ENCODE results near the gene TBC1D24.
"Not testable (repeated sequence)": the region's sequence is repeated elsewhere in the genome, so short reads cannot be mapped to it uniquely, and the experiment has no call there.

The TBC1D24 gene

GRCh38 chr16:2435236-2435635 lies 39.7 kb upstream of the TBC1D24 start:
- H3K36me3 ChIP-seq (ENCODE audit: control insufficient read depth, insufficient read depth, low read length, severe bottlenecking), result peaks cover 16% of the 10 kb centered on the region
- not testable (repeated sequence) for H3K9me3 ChIP-seq (ENCODE audit: control insufficient read depth, low read length); H3K4me1 ChIP-seq (ENCODE audit: control insufficient read depth, insufficient read depth, low read length); H3K27me3 ChIP-seq (replicated peaks; ENCODE audit: control insufficient read depth, insufficient read depth, low read length); H3K9ac ChIP-seq (ENCODE audit: low read length); H3K4me3 ChIP-seq (ENCODE audit: low read length); DNase-seq (ENCODE audit: low read depth)

- H3K27me3 ChIP-seq (replicated peaks; ENCODE audit: control insufficient read depth, insufficient read depth, low read length), result no peaks in the 10 kb centered on the region
- no peaks in the 10 kb centered on the region for H3K4me1 ChIP-seq (ENCODE audit: control insufficient read depth, insufficient read depth, low read length)
- H3K4me3 ChIP-seq (ENCODE audit: low read length), result no peak overlapping the region
- no peak for DNase-seq (ENCODE audit: low read depth)
- no peak overlapping the region for H3K9ac ChIP-seq (ENCODE audit: low read length)
- peaks cover 16% of the 10 kb centered on the region for H3K36me3 ChIP-seq (ENCODE audit: control insufficient read depth, insufficient read depth, low read length, severe bottlenecking)
- H3K9me3 ChIP-seq (ENCODE audit: control insufficient read depth, low read length), result no peaks in the 10 kb centered on the region
Measured at GRCh38 chr16:2436110-2436509, 38.8 kb upstream of the TBC1D24 start.

- no peak for DNase-seq (ENCODE audit: low read depth)
- Histone ChIP-seq H3K36me3 (ENCODE audit: control insufficient read depth, insufficient read depth, low read length, severe bottlenecking) (peaks cover 13% of the 10 kb centered on the region), H3K4me1 (ENCODE audit: control insufficient read depth, insufficient read depth, low read length) (no peaks in the 10 kb centered on the region), H3K9me3 (ENCODE audit: control insufficient read depth, low read length) (no peaks in the 10 kb centered on the region), H3K9ac (ENCODE audit: low read length) (no peak overlapping the region), H3K4me3 (ENCODE audit: low read length) (no peak overlapping the region), H3K27me3 (replicated peaks; ENCODE audit: control insufficient read depth, insufficient read depth, low read length) (no peaks in the 10 kb centered on the region)
Measured at GRCh38 chr16:2437032-2437790, 37.7 kb upstream of the TBC1D24 start.

GRCh38 chr16:2438121-2438520 lies 36.8 kb upstream of the TBC1D24 start:
- H3K36me3 ChIP-seq (ENCODE audit: control insufficient read depth, insufficient read depth, low read length, severe bottlenecking), result peaks cover 7% of the 10 kb centered on the region
- H3K4me3 ChIP-seq (ENCODE audit: low read length), result no peak overlapping the region

GRCh38 chr16:2439598-2439997 lies 35.3 kb upstream of the TBC1D24 start:
- no peaks in the 10 kb centered on the region for H3K9me3 ChIP-seq (ENCODE audit: control insufficient read depth, low read length)
- no peak overlapping the region for H3K4me3 ChIP-seq (ENCODE audit: low read length)
- no peaks in the 10 kb centered on the region for H3K4me1 ChIP-seq (ENCODE audit: control insufficient read depth, insufficient read depth, low read length)
- DNase-seq (ENCODE audit: low read depth), result no peak
- no peak overlapping the region for H3K9ac ChIP-seq (ENCODE audit: low read length)
- H3K36me3 ChIP-seq (ENCODE audit: control insufficient read depth, insufficient read depth, low read length, severe bottlenecking), result peaks cover 7% of the 10 kb centered on the region
- no peaks in the 10 kb centered on the region for H3K27me3 ChIP-seq (replicated peaks; ENCODE audit: control insufficient read depth, insufficient read depth, low read length)

More at GRCh38 chr16:2438121-2438520, 36.8 kb upstream of the TBC1D24 start:
- H3K27me3 ChIP-seq (replicated peaks; ENCODE audit: control insufficient read depth, insufficient read depth, low read length), result no peaks in the 10 kb centered on the region
- H3K9me3 ChIP-seq (ENCODE audit: control insufficient read depth, low read length), result no peaks in the 10 kb centered on the region
- H3K4me1 ChIP-seq (ENCODE audit: control insufficient read depth, insufficient read depth, low read length), result no peaks in the 10 kb centered on the region
- no peak for DNase-seq (ENCODE audit: low read depth)
- H3K9ac ChIP-seq (ENCODE audit: low read length), result no peak overlapping the region

- peaks cover 10% of the 10 kb centered on the region for H3K36me3 ChIP-seq (ENCODE audit: control insufficient read depth, insufficient read depth, low read length, severe bottlenecking)
- not testable (repeated sequence) for H3K4me1 ChIP-seq (ENCODE audit: control insufficient read depth, insufficient read depth, low read length); H3K4me3 ChIP-seq (ENCODE audit: low read length); DNase-seq (ENCODE audit: low read depth); H3K27me3 ChIP-seq (replicated peaks; ENCODE audit: control insufficient read depth, insufficient read depth, low read length); H3K9ac ChIP-seq (ENCODE audit: low read length); H3K9me3 ChIP-seq (ENCODE audit: control insufficient read depth, low read length)
Measured at GRCh38 chr16:2441143-2441804, 33.7 kb upstream of the TBC1D24 start.

- Histone ChIP-seq H3K36me3 (ENCODE audit: control insufficient read depth, insufficient read depth, low read length, severe bottlenecking) (peaks cover 11% of the 10 kb centered on the region), H3K9me3 (ENCODE audit: control insufficient read depth, low read length) (no peaks in the 10 kb centered on the region), H3K4me3 (ENCODE audit: low read length) (no peak overlapping the region), H3K27me3 (replicated peaks; ENCODE audit: control insufficient read depth, insufficient read depth, low read length) (no peaks in the 10 kb centered on the region), H3K9ac (ENCODE audit: low read length) (no peak overlapping the region), H3K4me1 (ENCODE audit: control insufficient read depth, insufficient read depth, low read length) (peaks cover 8% of the 10 kb centered on the region)
- no peak for DNase-seq (ENCODE audit: low read depth)
Measured at GRCh38 chr16:2443555-2443954, 31.4 kb upstream of the TBC1D24 start.

GRCh38 chr16:2447920-2448583 lies 26.9 kb upstream of the TBC1D24 start:
- Histone ChIP-seq H3K4me1 (ENCODE audit: control insufficient read depth, insufficient read depth, low read length) (peaks cover 8% of the 10 kb centered on the region), H3K27me3 (replicated peaks; ENCODE audit: control insufficient read depth, insufficient read depth, low read length) (no peaks in the 10 kb centered on the region), H3K9ac (ENCODE audit: low read length) (no peak overlapping the region), H3K36me3 (ENCODE audit: control insufficient read depth, insufficient read depth, low read length, severe bottlenecking) (peaks cover 9% of the 10 kb centered on the region), H3K9me3 (ENCODE audit: control insufficient read depth, low read length) (no peaks in the 10 kb centered on the region), H3K4me3 (ENCODE audit: low read length) (no peak overlapping the region)
- DNase-seq (ENCODE audit: low read depth), result no peak

GRCh38 chr16:2449118-2449517 lies 25.8 kb upstream of the TBC1D24 start:
- no peaks in the 10 kb centered on the region for H3K9me3 ChIP-seq (ENCODE audit: control insufficient read depth, low read length)
- no peak for DNase-seq (ENCODE audit: low read depth)
- peaks cover 8% of the 10 kb centered on the region for H3K4me1 ChIP-seq (ENCODE audit: control insufficient read depth, insufficient read depth, low read length)
- H3K4me3 ChIP-seq (ENCODE audit: low read length), result no peak overlapping the region
- H3K9ac ChIP-seq (ENCODE audit: low read length), result no peak overlapping the region
- H3K36me3 ChIP-seq (ENCODE audit: control insufficient read depth, insufficient read depth, low read length, severe bottlenecking), result peaks cover 9% of the 10 kb centered on the region
- no peaks in the 10 kb centered on the region for H3K27me3 ChIP-seq (replicated peaks; ENCODE audit: control insufficient read depth, insufficient read depth, low read length)

- Histone ChIP-seq H3K9me3 (ENCODE audit: control insufficient read depth, low read length) (no peaks in the 10 kb centered on the region), H3K36me3 (ENCODE audit: control insufficient read depth, insufficient read depth, low read length, severe bottlenecking) (peaks cover 5% of the 10 kb centered on the region), H3K4me1 (ENCODE audit: control insufficient read depth, insufficient read depth, low read length) (peaks cover 8% of the 10 kb centered on the region), H3K27me3 (replicated peaks; ENCODE audit: control insufficient read depth, insufficient read depth, low read length) (no peaks in the 10 kb centered on the region), H3K9ac (ENCODE audit: low read length) (no peak overlapping the region), H3K4me3 (ENCODE audit: low read length) (no peak overlapping the region)
- DNase-seq (ENCODE audit: low read depth), result no peak
Measured at GRCh38 chr16:2450535-2450934, 24.4 kb upstream of the TBC1D24 start.

- no peak for DNase-seq (ENCODE audit: low read depth)
- Histone ChIP-seq H3K4me3 (ENCODE audit: low read length) (no peak overlapping the region), H3K4me1 (ENCODE audit: control insufficient read depth, insufficient read depth, low read length) (peaks cover 8% of the 10 kb centered on the region), H3K9me3 (ENCODE audit: control insufficient read depth, low read length) (no peaks in the 10 kb centered on the region), H3K27me3 (replicated peaks; ENCODE audit: control insufficient read depth, insufficient read depth, low read length) (no peaks in the 10 kb centered on the region), H3K36me3 (ENCODE audit: control insufficient read depth, insufficient read depth, low read length, severe bottlenecking) (peaks cover 5% of the 10 kb centered on the region), H3K9ac (ENCODE audit: low read length) (no peak overlapping the region)
Measured at GRCh38 chr16:2450975-2451381, 23.9 kb upstream of the TBC1D24 start.
